ENCODE results near the gene ZNF850.
"Not testable (repeated sequence)": the region's sequence is repeated elsewhere in the genome, so short reads cannot be mapped to it uniquely, and the experiment has no call there.

The ZNF850 gene

GRCh38 chr19:36772311-36773222 is at the start of gene ZNF850:
TSS of gene ZNF850 (minus strand) at chr19:36772807. CDS start at chr19:36762606, 10,201 bp downstream.
- DNase-seq (ENCODE audit: low read depth in 2 of 2): peak; percentile 89 to 92

GRCh38 chr19:36821758-36822157 is 49.2 kb upstream of the ZNF850 start:
- DNase-seq (ENCODE audit: low read depth in 2 of 2): no peak

- DNase-seq (ENCODE audit: low read depth in 2 of 2): no peak
Observed at GRCh38 chr19:36819130-36819630, 46.6 kb upstream of the ZNF850 start.

GRCh38 chr19:36807029-36807428 is 34.4 kb upstream of the ZNF850 start:
- DNase-seq (ENCODE audit: low read depth in 2 of 2): no peak

GRCh38 chr19:36805364-36805763 is 32.8 kb upstream of the ZNF850 start:
- no peak for DNase-seq (ENCODE audit: low read depth in 2 of 2)

- no peak for DNase-seq (ENCODE audit: low read depth in 2 of 2)
Observed at GRCh38 chr19:36797786-36798108, 25.1 kb upstream of the ZNF850 start.

GRCh38 chr19:36796714-36796992 is 24.0 kb upstream of the ZNF850 start:
- no peak for DNase-seq (ENCODE audit: low read depth in 2 of 2)

- not testable (repeated sequence) for DNase-seq (ENCODE audit: low read depth in 2 of 2)
Observed at GRCh38 chr19:36791420-36792141, 19.0 kb upstream of the ZNF850 start.

- no peak for DNase-seq (ENCODE audit: low read depth in 2 of 2)
Observed at GRCh38 chr19:36775768-36776167, 3.2 kb upstream of the ZNF850 start.

- DNase-seq (ENCODE audit: low read depth in 2 of 2): no peak
Observed at GRCh38 chr19:36773223-36773579, 594 bp upstream of the ZNF850 start.

- peak; percentile 10 to 41 for DNase-seq (ENCODE audit: low read depth in 2 of 2)
Observed at GRCh38 chr19:36771261-36772231, 1.1 kb downstream of the ZNF850 start.

GRCh38 chr19:36750066-36750691 is 22.4 kb downstream of the ZNF850 start:
- no peak for DNase-seq (ENCODE audit: low read depth in 2 of 2)

GRCh38 chr19:36749613-36750012 is 23.0 kb downstream of the ZNF850 start:
- DNase-seq (ENCODE audit: low read depth in 2 of 2): not testable (repeated sequence)

GRCh38 chr19:36748431-36749275 is 24.0 kb downstream of the ZNF850 start:
- DNase-seq (ENCODE audit: low read depth in 2 of 2): no peak

GRCh38 chr19:36747750-36748149 is 24.9 kb downstream of the ZNF850 start:
- no peak for DNase-seq (ENCODE audit: low read depth in 2 of 2)

- DNase-seq (ENCODE audit: low read depth in 2 of 2): no peak
Observed at GRCh38 chr19:36745870-36746269, 26.7 kb downstream of the ZNF850 start.

- DNase-seq (ENCODE audit: low read depth in 2 of 2): not testable (repeated sequence)
Observed at GRCh38 chr19:36736166-36736565, 36.4 kb downstream of the ZNF850 start.

GRCh38 chr19:36719687-36720556 is 52.7 kb downstream of the ZNF850 start:
- no peak for DNase-seq (ENCODE audit: low read depth in 2 of 2)

- no peak for DNase-seq (ENCODE audit: low read depth in 2 of 2)
Observed at GRCh38 chr19:36709423-36709822, 63.2 kb downstream of the ZNF850 start.

- no peak for DNase-seq (ENCODE audit: low read depth in 2 of 2)
Observed at GRCh38 chr19:36707134-36707533, 65.5 kb downstream of the ZNF850 start.

Data from stimulated activated CD4-positive, alpha-beta T cell treated with anti-CD3 and anti-CD28 coated beads, Interleukin-4, amount 100 ng/mL, for 48 hours (primary cell).